ENCODE measurements around the gene SNPH. TPM values are rescaled to one million over a fixed set of nuclear protein-coding genes. Genes with fewer than 3 reads are reported as not detected.

SNPH gene
- total and polyA plus RNA-seq, 2 of the 4 experiments (the other 2 are of a cell fraction), result 3.1 to 4.5 TPM

GRCh38 chr20:1287787-1288569 lies 21.9 kb downstream of the SNPH start:
- H3K56ac ChIP-seq (ENCODE audit: extremely low read depth, insufficient read depth, low read length), result no peak overlapping the region
- peaks cover 14% of the 10 kb centered on the region for H3K9me1 ChIP-seq (ENCODE audit: insufficient read depth, low read length)
- no TSS peak for BruUV-seq (replicated peaks)
- H2BK15ac ChIP-seq (ENCODE audit: low read depth, low read length), result no peak overlapping the region
- no peak overlapping the region for H4K8ac ChIP-seq (ENCODE audit: low read depth in 2 of 2, low read length in 2 of 2)
- WGBS, 2 experiments (ENCODE audit: extremely low coverage in 2 of 2, insufficient read length in 1 of 2), result no CpG with 5 or more reads among the region's 11 CpGs
- H3K4me2 ChIP-seq (ENCODE audit: low read depth, low read length), result no peak overlapping the region
- POLR2A ChIA-PET (ENCODE audit: unreplicated experiment), result no interaction called here
- no peak overlapping the region for H3K4ac ChIP-seq (ENCODE audit: low read depth, low read length)
- no peak overlapping the region for H3K23ac ChIP-seq (ENCODE audit: low read depth, low read length)
- no peak overlapping the region for H4K91ac ChIP-seq (ENCODE audit: insufficient read depth, low read depth, low read length)
- CTCF ChIA-PET, result no interaction called here
- DNase-seq (no peak), ATAC-seq (ENCODE audit: low read depth) (no peak)
- H3K27ac ChIP-seq (ENCODE audit: insufficient read depth, low read length), result no peak overlapping the region
- no peaks in the 10 kb centered on the region for H3K27me3 ChIP-seq (ENCODE audit: control insufficient read depth, insufficient read depth, low read length)
- H4K20me1 ChIP-seq (ENCODE audit: insufficient read depth, low read length), result peaks cover 21% of the 10 kb centered on the region
- H3K79me1 ChIP-seq (ENCODE audit: low read depth in 1 of 2, low read length in 2 of 2), result peaks cover 2 to 10% of the 10 kb centered on the region in 2 experiments; a peak in 2 of 4 replicates
- dilution Hi-C loops (cut with HindIII; ENCODE audit: low sequenced_read_pairs, unreplicated experiment) (no loop called here), intact Hi-C loops (cut with micrococcal nuclease) (no loop called here), in situ Hi-C loops (cut with MboI; ENCODE audit: low sequenced_read_pairs) (no loop called here)
- no peak overlapping the region for H2AFZ ChIP-seq (replicated peaks; ENCODE audit: low read length, poor library complexity)
- peaks cover 2% of the 10 kb centered on the region; the same call in 1 of the 2 replicates for H3K4me1 ChIP-seq (ENCODE audit: control insufficient read depth, insufficient read depth, low read length)
- H3K14ac ChIP-seq (replicated peaks; ENCODE audit: low read depth, low read length), result no peak overlapping the region
- H2BK20ac ChIP-seq (ENCODE audit: low read depth, low read length), result no peak overlapping the region
- H2AK9ac ChIP-seq (replicated peaks; ENCODE audit: low read depth, low read length, poor library complexity), result no peak overlapping the region
- H2BK5ac ChIP-seq (ENCODE audit: low read depth, low read length, poor library complexity, severe bottlenecking), result no peak overlapping the region
- no peaks in the 10 kb centered on the region for H3K9me3 ChIP-seq (ENCODE audit: control insufficient read depth, insufficient read depth, low read length)
- no peak overlapping the region for H3K4me3 ChIP-seq (ENCODE audit: insufficient read depth, low read depth, low read length)
- no peak overlapping the region for H3K18ac ChIP-seq (ENCODE audit: low read depth, low read length)
- no peak overlapping the region for H4K5ac ChIP-seq (ENCODE audit: low read depth, low read length)
- no peak overlapping the region for H2AK5ac ChIP-seq (ENCODE audit: low read depth, low read length)
- no peaks in the 10 kb centered on the region for H3K36me3 ChIP-seq (ENCODE audit: control insufficient read depth, insufficient read depth, low read length)
- H3K9ac ChIP-seq (ENCODE audit: low read depth, low read length), result no peak overlapping the region
- no peak for TF ChIP-seq FOS (IDR thresholded peaks at IDR 0.05; ENCODE audit: low read depth, low read length)
- TF ChIP-seq SMC3 (IDR thresholded peaks at IDR 0.05; ENCODE audit: low read depth, low read length), result no peak
- no peak for TF ChIP-seq ELK1 (IDR thresholded peaks at IDR 0.05; ENCODE audit: borderline replicate concordance, low read depth, low read length)
- no peak for TF ChIP-seq RFX5 (IDR thresholded peaks at IDR 0.05; ENCODE audit: low read depth, low read length)
- no peak for TF ChIP-seq POLR2A (IDR thresholded peaks at IDR 0.05; ENCODE audit: low read depth, low read length)
- no peak for TF ChIP-seq NFE2L2 (IDR thresholded peaks at IDR 0.05; ENCODE audit: low read depth, low read length)
- no peak for TF ChIP-seq CEBPB (IDR thresholded peaks at IDR 0.05; ENCODE audit: low read depth, low read length)
- no peak overlapping the region for H2BK120ac ChIP-seq (ENCODE audit: low read depth, low read length)

All from IMR-90 (cell line).